ENCODE data around the gene LAMA1. TPM values are rescaled to one million over a fixed set of nuclear protein-coding genes. Genes with fewer than 3 reads are reported as not detected.

The LAMA1 gene
- total and polyA plus RNA-seq, 2 donors (not counting 3 experiments of a cell fraction or from before 2014, with no cell fraction given) = 0.04 TPM; not detected in 1

GRCh38 chr18:6979954-6980353 is 137.6 kb downstream of the LAMA1 start:
- Histone ChIP-seq H3K27ac (ENCODE audit: insufficient read depth, low read depth, low read length) (no peak overlapping the region), H3K4me2 (ENCODE audit: insufficient read depth, low read length) (no peak overlapping the region), H4K20me1 (replicated peaks; ENCODE audit: control insufficient read depth, extremely low read depth, insufficient read depth, low read length) (no peaks in the 10 kb centered on the region), H3K9me1 (replicated peaks; ENCODE audit: control insufficient read depth, extremely low read depth, insufficient read depth, low read length) (no peaks in the 10 kb centered on the region), H3K27me3 (ENCODE audit: control insufficient read depth in 2 of 2, insufficient read depth in 2 of 2, low read length in 2 of 2) (no peaks in the 10 kb centered on the region), H3K9me3 (replicated peaks; ENCODE audit: control insufficient read depth, insufficient read depth, low read length) (no peaks in the 10 kb centered on the region), H3K36me3 (ENCODE audit: control insufficient read depth in 2 of 2, extremely low read depth in 1 of 2, insufficient read depth in 2 of 2, low read length in 2 of 2) (no peaks in the 10 kb centered on the region), H3K9ac (replicated peaks; ENCODE audit: extremely low read depth, insufficient read depth, low read length) (no peak overlapping the region), H3K79me2 (ENCODE audit: control insufficient read depth, insufficient read depth, low read length) (no peaks in the 10 kb centered on the region), H2AFZ (ENCODE audit: low read depth, low read length) (no peak overlapping the region), H3K4me1 (ENCODE audit: control insufficient read depth, extremely low read depth, insufficient read depth, low read length) (no peaks in the 10 kb centered on the region), H3K4me3 (replicated peaks in 1 of 3; ENCODE audit: insufficient read depth in 1 of 3, low read depth in 1 of 3, low read length in 3 of 3) (no peak overlapping the region)
- intact Hi-C loops (cut with micrococcal nuclease) (no loop called here), dilution Hi-C loops (cut with MboI; ENCODE audit: extremely low pct_ligation_motif_present, low sequenced_read_pairs) (no loop called here)
- no peak for DNase-seq (ENCODE audit: low read depth, low spot score)
- TF ChIP-seq CTCF (IDR thresholded peaks at IDR 0.05; ENCODE audit: extremely low read depth in 1 of 2, insufficient read depth in 1 of 2, low read depth in 1 of 2, low read length in 2 of 2) = no peak
- TF ChIP-seq MYC (IDR thresholded peaks at IDR 0.05; ENCODE audit: low read depth, low read length) = no peak
- no peak for TF ChIP-seq EZH2 (IDR thresholded peaks at IDR 0.05; ENCODE audit: borderline replicate concordance, low read depth, low read length, severe bottlenecking)
- no peak for TF ChIP-seq MAX (IDR thresholded peaks at IDR 0.05; ENCODE audit: insufficient read depth, insufficient read length)
- no peak for TF ChIP-seq GATA2 (IDR thresholded peaks at IDR 0.05; ENCODE audit: insufficient read depth, insufficient read length, low read depth, low read length)
- no peak for TF ChIP-seq FOS (IDR thresholded peaks at IDR 0.05; ENCODE audit: borderline replicate concordance, insufficient read depth, low read length)
- no peak for TF ChIP-seq JUN (IDR thresholded peaks at IDR 0.05; ENCODE audit: borderline replicate concordance, insufficient read depth, insufficient read length, low read depth)
- no peak for TF ChIP-seq POLR2AphosphoS5 (IDR thresholded peaks at IDR 0.05; ENCODE audit: insufficient read depth, low read depth, low read length)
- TF ChIP-seq POLR2A (IDR thresholded peaks at IDR 0.05; ENCODE audit: low read depth, low read length) = no peak
- CTCF ChIA-PET = no interaction called here
- POLR2A ChIA-PET = no interaction called here
- no TSS peak for BruUV-seq (replicated peaks)
- FAIRE-seq = no peak

All from endothelial cell of umbilical vein (primary cell).